Measurements from ENCODE around the gene GPC3.
"Not testable (repeated sequence)": the region's sequence is repeated elsewhere in the genome, so short reads cannot be mapped to it uniquely, and the experiment has no call there.

The GPC3 gene

DNA sequence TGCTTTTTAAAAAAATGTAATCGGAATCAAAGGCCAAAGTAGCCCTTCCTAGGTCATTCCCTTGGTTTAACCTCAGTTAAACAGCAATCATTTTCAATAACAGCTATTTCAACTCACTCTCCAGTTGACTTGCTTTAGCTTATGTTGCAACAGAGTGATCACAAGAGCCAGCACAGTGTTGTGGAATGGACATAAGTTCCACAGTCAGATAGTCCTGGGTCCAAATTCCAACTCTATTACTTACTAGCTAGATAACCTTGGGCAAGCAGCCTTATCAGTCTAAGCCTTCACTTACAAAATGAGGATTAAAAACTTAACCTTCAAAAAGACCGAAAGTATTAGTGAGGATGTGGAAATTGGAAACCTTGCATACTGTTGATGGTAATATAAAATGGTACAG, 9.2 kb upstream of the GPC3 start:
- no peak for DNase-seq

GRCh38 chrX:133992882-133993281, 7.5 kb upstream of the GPC3 start:
- no peak for DNase-seq

DNA sequence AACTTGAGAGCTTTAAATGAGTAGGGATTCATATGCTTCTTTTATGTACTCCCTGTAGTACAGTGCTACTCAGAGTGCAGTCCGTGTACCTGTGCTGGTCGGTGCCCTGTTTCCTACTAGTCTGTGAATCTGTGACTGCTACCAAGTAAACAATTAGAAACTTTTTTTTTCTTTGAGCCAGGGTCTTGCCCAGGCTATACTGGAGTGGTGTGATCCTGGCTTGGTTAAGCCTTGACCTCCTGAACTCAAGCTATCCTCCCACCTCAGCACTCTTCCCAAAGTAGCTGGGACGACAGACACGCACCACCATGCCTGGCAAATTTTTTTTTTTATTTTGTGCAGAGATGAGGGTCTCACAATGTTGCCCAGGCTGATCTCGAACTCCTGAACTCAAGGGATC, 6.4 kb upstream of the GPC3 start:
- no peak for DNase-seq

DNA sequence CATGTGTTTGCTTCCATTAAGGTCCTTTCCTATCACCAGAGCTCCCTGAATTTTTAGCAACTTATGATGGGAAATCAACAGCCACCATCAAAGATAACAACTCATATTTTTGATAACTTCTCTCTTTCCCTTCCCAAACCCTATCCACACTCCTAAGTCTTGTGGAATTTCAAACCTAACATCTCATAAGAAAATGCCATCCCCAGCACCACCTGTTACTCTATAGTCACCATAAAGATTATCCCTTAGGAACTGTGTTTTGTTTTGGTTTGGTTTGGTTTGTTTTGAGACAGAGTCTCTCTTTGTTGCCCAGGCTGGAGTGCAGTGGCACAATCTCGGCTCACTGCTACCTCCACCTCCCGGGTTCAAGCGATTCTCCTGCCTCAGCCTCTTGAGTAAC, 5.7 kb upstream of the GPC3 start:
- not testable (repeated sequence) for DNase-seq

DNA sequence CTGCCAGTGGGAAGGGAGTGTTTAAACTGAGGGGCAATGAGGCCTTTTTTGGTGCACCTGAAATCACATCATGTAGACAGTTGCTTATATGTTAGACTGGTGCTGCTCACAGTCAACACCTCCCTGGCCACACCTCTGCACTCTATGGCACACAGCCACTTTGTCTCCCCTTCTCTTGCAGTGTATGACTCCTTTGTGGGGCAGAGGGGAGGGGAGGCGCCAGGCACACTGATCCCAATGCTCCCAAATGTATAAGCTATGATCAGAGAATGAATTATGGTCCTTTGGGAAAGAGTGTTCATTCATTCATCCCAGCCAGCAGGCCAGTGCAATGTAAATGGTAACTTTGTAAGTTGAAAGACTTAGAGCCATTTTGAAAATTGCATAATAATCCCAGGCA, 4.6 kb upstream of the GPC3 start:
- no peak for DNase-seq

DNA sequence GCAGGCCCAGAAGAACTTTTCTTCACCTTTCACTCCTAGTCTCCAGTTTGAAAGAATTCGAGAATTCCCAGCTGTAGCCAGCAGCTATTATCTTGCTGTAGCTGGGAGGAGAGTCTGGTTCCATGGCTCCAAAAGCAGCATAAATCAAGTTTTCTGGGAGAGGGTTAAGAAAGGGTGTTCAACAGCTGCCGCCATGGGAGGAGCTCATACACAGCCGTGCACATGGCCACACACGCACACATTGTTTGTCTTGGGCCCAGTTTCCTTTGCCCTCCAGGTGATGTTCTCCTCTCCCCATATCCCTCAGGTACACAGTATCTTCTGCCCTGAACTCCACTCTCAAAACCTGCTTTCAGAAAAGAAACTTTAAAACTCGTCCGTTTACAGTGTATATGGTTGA, 4.1 kb upstream of the GPC3 start:
- DNase-seq, result no peak

GRCh38 chrX:133988010-133988409, 2.6 kb upstream of the GPC3 start:
- no peak for DNase-seq

DNA sequence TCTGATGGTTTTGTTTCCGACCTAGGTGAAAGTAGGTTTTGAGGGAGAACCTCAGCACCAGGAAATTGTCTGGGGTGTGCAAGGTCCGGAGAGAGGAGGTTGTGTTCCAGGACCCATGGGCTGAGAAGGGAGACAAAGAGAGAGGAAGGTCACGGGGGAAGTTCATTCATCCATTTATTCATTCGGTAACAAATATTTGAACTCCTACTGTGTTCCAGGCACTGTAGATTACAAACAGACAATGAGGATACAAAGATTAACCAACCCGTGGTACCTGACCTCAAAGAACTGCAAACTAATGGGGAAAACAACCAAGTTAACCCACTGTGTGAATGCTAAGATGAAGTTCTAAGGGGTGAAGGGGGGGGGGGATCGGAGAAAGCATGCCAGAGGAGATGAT, 1.8 kb upstream of the GPC3 start:
- no peak for DNase-seq

- DNase-seq, result no peak
These were observed 731 bp upstream of the GPC3 start for GRCh38 chrX:133985967-133986683.

DNA sequence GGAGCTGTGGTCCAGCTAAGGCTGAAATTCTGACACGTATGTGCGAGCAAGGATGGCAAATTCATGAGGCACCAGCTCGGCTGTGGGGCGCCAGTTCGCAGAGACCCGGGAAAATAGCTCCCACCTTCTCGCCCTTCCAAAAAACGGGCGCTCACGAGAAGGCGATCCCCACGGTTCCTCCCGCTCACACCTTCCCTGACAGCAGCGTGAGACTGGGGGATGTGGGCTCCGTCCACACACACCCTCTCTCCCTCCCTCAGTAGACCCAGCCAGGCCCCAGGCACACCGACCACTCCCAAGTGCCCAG, 584 bp downstream of the GPC3 start:
- no peak for DNase-seq

GRCh38 chrX:133983974-133984845, 1.2 kb downstream of the GPC3 start:
- no peak for DNase-seq

DNA sequence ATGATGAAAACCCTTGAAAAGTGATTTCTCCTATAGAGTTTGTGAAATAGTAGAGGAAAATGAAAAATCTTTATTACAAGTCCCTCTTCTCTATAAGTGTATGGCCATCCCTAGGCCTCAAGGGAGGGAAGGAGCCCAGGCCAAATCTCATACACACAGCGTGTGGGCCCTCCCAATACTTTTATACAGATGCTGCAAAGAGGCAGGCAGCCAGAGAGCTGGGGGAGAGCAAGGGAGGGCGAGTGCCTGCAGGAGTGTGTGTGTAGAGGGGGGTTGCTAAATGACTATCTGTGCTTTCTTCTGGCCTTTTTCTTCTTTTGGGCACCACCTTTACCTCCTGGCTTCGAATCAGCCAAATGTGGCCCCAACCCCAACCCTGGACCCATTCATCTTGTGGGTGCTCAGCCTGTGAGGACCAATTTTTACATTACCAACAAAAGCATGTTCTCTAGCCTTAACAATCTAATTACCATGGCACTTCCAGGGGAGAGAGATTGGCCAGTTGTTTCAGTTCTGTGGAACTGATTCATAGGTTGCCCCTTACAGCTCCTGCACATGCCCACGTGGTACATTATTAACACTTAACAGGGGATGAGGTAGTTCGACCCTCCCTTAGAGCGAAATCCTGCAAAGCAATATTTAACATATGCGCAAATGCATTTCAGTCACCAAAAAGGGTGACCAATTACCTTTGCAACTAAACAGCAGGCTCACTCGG, 2.0 kb downstream of the GPC3 start:
- no peak for DNase-seq

DNA sequence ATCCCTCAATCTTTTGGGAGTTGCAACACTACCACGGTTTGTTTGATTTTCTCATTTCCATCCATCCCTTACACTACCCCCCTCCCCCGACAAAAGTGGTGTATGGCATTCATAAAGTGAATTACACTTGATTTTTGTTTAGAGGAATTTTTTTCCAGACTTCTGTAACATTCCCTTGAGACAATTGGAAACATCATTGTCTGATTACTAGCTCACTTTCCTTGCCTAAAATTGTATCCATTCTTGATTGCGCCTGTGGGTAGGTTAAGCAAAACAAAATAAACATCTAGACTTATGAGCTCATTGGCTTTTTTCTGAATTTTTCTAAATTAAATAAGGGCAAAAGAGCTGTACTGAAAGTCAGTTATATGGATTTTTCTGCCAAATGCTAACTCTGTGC, 3.5 kb downstream of the GPC3 start:
- DNase-seq, result no peak

DNA sequence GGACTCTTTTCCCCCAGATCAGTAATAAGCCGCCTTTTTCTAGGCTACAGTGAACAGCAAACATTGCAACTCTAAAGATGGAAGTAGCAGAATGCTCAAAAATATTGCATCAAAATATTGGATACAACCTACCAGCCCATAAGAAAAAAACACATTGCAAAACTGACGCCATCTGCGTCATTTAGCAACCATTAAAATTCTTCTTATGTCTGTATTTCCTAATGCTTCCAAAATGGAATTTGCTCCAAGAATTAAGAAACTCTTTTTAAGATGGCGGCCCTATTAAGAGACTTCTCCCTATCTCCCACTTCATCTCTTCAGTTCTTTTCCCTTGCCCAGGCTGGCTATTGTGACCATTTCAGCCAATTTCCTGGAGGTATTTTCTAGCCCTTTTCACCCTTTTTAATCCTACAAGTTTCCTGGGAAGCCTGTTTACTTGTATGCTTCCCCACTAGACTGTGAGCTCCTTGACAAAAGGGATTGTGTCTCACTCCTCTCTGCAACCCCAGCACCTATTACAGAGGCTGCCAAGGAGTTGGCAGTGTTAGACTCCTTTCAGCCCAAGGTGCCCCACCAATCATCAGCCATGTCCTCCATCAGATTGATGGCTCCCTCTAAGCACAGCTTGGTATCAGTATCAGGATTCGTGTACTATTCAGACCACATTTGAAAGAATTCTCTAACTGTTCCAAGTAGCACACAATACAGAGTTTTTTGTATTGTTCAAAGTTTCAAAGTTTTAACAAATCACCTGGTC, 4.4 kb downstream of the GPC3 start:
- DNase-seq, result no peak

- no peak for DNase-seq
These were observed 5.0 kb downstream of the GPC3 start for GRCh38 chrX:133980406-133980805.

DNA sequence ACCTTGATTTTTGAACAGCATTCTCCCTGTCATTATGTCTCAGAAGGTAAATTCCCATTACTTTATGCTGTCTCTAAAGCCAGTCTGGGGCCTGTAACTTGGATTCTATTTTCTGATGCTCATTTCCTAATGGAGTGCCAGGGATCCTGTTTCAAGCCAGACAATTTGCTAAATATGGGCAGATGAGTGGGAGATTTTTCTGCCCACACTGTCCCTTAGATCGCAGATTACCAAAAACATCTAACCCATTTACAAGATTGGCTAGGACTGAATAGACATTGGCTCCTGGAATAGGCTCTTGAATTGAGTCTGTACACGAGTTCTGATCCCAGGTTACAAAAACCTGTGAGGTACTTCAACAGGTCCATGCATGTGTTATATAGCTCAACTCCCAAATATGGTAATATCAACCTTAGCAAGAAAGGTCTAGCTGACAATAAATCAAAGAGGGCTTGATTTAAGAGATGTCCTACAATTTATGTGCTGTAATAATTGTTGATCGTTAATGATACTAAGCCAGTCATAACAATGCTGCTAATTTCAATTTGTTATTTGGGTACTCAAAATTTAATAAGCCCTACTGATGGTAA, 5.7 kb downstream of the GPC3 start:
- no peak for DNase-seq

- DNase-seq, result no peak
These were observed 11.7 kb downstream of the GPC3 start for GRCh38 chrX:133973704-133974103.

DNA sequence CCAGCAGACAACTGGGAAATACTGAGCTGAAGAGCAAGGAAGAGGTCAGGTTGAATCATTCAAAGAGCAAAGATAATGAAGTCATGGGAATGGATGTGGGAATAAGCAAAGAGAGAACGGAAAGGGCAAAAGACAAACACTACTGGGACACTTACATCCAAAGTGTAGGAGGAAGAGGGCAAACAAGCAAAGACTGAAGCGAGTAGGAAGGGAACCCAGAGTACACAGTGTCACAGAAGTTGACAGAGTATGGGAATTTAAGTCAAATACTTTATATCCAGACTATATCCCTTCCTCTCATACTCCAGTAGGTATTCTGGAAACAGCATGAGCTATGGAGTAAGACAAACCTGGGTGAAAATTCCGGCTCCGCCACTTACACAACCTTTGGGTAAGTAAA, 12.5 kb downstream of the GPC3 start:
- DNase-seq, result no peak

- no peak for DNase-seq
These were observed 13.8 kb downstream of the GPC3 start for GRCh38 chrX:133971586-133971985.

DNA sequence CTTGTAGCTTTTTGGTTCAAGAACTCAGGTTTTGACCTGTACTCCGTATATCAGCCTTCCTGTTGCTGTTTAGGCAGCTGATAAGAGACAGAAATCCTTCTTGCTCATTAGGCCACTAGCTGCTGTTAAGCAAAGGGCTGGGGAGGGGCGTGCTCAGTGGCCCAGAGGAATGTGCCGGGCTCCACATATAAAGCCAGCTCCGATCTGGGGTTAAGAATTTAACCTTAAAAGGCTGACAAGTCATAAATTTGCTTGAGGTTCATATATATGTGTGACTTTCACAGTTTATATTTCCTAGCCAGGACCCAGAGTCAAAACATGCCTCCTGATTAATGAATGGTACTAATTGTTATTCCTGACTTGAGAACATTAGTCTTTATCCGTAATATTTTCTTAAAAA, 15.3 kb downstream of the GPC3 start:
- no peak for DNase-seq

DNA sequence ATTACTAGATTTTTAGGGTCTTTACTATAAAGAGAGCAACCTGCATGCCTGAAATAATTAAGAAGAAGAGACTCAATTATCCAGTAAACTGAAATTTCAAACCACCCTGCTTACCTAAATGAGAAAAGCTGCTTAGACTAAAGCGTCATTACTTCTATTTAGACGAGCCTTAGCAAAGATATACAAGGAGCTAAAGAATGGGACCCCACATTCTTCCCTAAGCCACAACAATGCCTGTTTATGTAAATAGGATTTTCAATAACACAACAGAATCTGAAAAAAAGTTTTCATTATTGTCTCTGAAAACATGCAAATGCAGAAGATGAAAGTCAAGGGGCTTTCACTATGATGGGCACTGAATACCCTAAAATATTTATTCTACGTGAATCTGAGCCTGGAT, 16.2 kb downstream of the GPC3 start:
- DNase-seq, result no peak

- no peak for DNase-seq
These were observed 17.3 kb downstream of the GPC3 start for GRCh38 chrX:133968109-133968508.

GRCh38 chrX:133966199-133966598, 19.2 kb downstream of the GPC3 start:
- no peak for DNase-seq
